GM12864 (cell line): Measurements from ENCODE around the gene BRD1.
"Not testable (repeated sequence)": the region's sequence is repeated elsewhere in the genome, so short reads cannot be mapped to it uniquely, and the experiment has no call there.

Experiments used
- DNase-seq: peaks from one replicate; pipeline ENCODE4 v3.0.0-alpha.2; 2011; ENCODE audit warnings: low read depth
- H3K4me3 ChIP-seq: 2 replicates; pipeline ENCODE4 v1.5.1; 2011; ENCODE audit warnings: mild to moderate bottlenecking, low read depth, low read length, control low read depth
- CTCF ChIP-seq: IDR thresholded peaks from 2 replicates; pipeline ENCODE4 v1.5.1; 2011; ENCODE audit warnings: low read depth, mild to moderate bottlenecking, moderate library complexity, low read length, control low read depth, inconsistent platforms; ENCODE audit errors: missing control alignments

BRD1 gene

GRCh38 chr22:49852898-49853894 is 25.5 kb upstream of the BRD1 start, which contains the start of gene ZBED4:
ZBED4 (plus strand) TSS chr22:49853844; CDS start chr22:49883663, 29,819 bp downstream.
- no peak for TF ChIP-seq CTCF
- DNase-seq: peak; percentile 78
- H3K4me3 ChIP-seq: peak within 1 kb of the TSS; percentile 66

GRCh38 chr22:49852568-49852897 is 24.9 kb upstream of the BRD1 start:
- peak overlapping the region; percentile 66 for H3K4me3 ChIP-seq
- not testable (repeated sequence) for DNase-seq

DNA sequence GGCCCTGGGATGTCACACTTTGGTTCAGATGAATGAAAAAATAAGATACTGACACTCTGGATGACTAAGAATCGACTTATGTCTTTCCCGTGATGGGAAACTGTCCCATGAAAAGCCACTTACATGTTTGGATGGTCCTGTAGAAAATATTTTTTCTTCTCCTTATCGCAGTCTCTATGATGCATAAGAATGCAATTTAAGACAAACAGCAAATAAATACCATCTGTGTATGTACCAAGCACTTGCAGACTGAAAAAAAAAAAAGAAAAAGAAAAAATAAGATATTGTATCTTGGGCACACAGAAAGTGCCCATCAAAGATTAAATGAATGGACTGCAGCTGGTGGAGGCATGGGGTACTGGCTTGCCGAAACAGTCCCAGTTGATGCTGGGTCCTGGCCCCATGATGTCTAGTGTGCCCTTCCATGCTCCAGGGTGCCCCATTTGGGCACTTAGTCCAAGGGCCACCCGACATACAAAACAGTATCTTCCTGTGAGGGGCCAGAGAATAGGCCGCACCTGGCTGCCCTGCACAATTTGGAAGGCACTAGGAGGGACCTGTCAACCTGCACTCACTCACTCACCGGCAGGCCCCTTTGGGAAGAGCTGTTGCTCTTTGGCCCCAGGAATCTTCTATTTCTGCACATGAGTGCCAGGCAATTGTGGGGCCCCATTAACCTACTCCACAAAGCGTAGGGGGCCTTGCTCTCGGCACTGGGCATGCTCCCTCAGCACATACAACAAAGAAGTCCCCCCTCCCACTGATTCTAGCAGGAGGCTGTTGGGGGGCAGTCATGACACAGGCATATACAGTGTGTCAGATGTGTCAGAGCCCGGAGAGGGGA is 23.5 kb upstream of the BRD1 start:
- DNase-seq: no peak
- H3K4me3 ChIP-seq: no peak overlapping the region
- TF ChIP-seq CTCF: no peak

- TF ChIP-seq CTCF: no peak
- H3K4me3 ChIP-seq: no peak overlapping the region
- no peak for DNase-seq
Observed at GRCh38 chr22:49850021-49850911, 22.6 kb upstream of the BRD1 start.

- no peak overlapping the region for H3K4me3 ChIP-seq
Observed at GRCh38 chr22:49849161-49850020, 21.7 kb upstream of the BRD1 start.

More at GRCh38 chr22:49849161-49850020, 21.7 kb upstream of the BRD1 start:
- DNase-seq: no peak
- TF ChIP-seq CTCF: no peak
